GM12891 (cell line): ENCODE measurements around the gene NR5A2.

ENCODE experiments used
- POLR2A ChIP-seq: IDR thresholded peaks from 2 replicates; pipeline ENCODE4 v1.6.1; 2011; ENCODE audit warnings: low read depth, low read length, control low read depth
- POLR2AphosphoS5 ChIP-seq: IDR thresholded peaks from 2 replicates; pipeline ENCODE4 v1.6.1; 2011; ENCODE audit warnings: low read depth, low read length, control low read depth

DNA sequence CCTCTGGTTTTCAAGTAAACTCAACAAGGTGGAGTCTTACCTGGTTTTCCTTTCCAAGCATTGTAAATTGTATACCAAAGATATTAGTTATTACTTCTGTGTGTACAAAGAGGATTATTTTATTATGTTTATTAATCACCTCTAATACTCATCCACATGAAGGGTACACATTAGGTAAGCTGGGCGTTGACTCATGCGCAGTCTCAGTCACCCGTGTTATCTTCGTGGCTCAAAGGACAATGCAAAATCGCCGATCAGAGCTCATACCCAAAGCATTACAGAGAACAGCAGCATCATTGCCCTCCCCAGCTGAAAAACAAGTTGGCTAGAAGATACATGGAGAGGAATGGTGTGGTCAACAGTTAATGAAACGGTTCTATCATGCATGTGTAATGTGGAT, 148.7 kb downstream of the NR5A2 start:
- no peak for TF ChIP-seq POLR2AphosphoS5
- no peak for TF ChIP-seq POLR2A
